WERI-Rb-1 (cell line): ENCODE data around the gene LAD1.

Experiments used
- DNase-seq: peaks from one replicate; pipeline ENCODE4 v3.0.0-alpha.2; 2020
- H3K27ac ChIP-seq: fragments of 250-450 bp; sonication (Bioruptor Pico); 2 replicates; pipeline ENCODE4 v1.5.1; 2020; ENCODE audit warnings: mild to moderate bottlenecking, moderate library complexity
- H3K27me3 ChIP-seq: fragments of 250-450 bp; sonication (Bioruptor Pico); 2 replicates; pipeline ENCODE4 v1.5.1; 2021; ENCODE audit warnings: mild to moderate bottlenecking, low read depth, moderate library complexity; ENCODE audit not compliant: insufficient read depth, severe bottlenecking
- H3K36me3 ChIP-seq: fragments of 250-450 bp; sonication (Bioruptor Pico); 2 replicates; pipeline ENCODE4 v1.5.1; 2020; ENCODE audit warnings: mild to moderate bottlenecking, moderate library complexity
- H3K4me3 ChIP-seq: 2 replicates; pipeline ENCODE4 v1.5.1; 2011; ENCODE audit warnings: low read depth, mild to moderate bottlenecking, control low read depth, low read length
- H3K9me3 ChIP-seq: fragments of 250-450 bp; sonication (Bioruptor Pico); 2 replicates; pipeline ENCODE4 v1.5.1; 2021; ENCODE audit warnings: mild to moderate bottlenecking, moderate library complexity; ENCODE audit not compliant: severe bottlenecking
- CTCF ChIP-seq: IDR thresholded peaks from 2 replicates; pipeline ENCODE4 v1.5.1; 2011; ENCODE audit warnings: low read depth, mild to moderate bottlenecking, control low read depth, inconsistent platforms, low read length

Gene LAD1

GRCh38 chr1:201406831-201407406 lies 7.8 kb upstream of the LAD1 start:
- no peak for DNase-seq
- Histone ChIP-seq H3K27me3 (no peaks in the 10 kb centered on the region), H3K36me3 (no peaks in the 10 kb centered on the region), H3K4me3 (no peak overlapping the region), H3K27ac (no peak overlapping the region), H3K9me3 (no peaks in the 10 kb centered on the region)
- TF ChIP-seq CTCF: no peak

- Histone ChIP-seq H3K27me3 (no peaks in the 10 kb centered on the region), H3K9me3 (no peaks in the 10 kb centered on the region), H3K36me3 (no peaks in the 10 kb centered on the region), H3K27ac (no peak overlapping the region), H3K4me3 (no peak overlapping the region)
- no peak for DNase-seq
- no peak for TF ChIP-seq CTCF
Measured at GRCh38 chr1:201405484-201405831, 6.3 kb upstream of the LAD1 start.

- TF ChIP-seq CTCF: no peak
- H3K9me3 ChIP-seq: no peaks in the 10 kb centered on the region
- DNase-seq: no peak
- H3K4me3 ChIP-seq: no peak overlapping the region
- H3K36me3 ChIP-seq: no peaks in the 10 kb centered on the region
- no peaks in the 10 kb centered on the region for H3K27me3 ChIP-seq
- H3K27ac ChIP-seq: no peak overlapping the region
Measured at GRCh38 chr1:201404722-201405483, 5.8 kb upstream of the LAD1 start.

GRCh38 chr1:201404055-201404454 lies 4.9 kb upstream of the LAD1 start:
- H3K27me3 ChIP-seq: no peaks in the 10 kb centered on the region
- H3K4me3 ChIP-seq: no peak overlapping the region
- no peaks in the 10 kb centered on the region for H3K36me3 ChIP-seq
- no peak overlapping the region for H3K27ac ChIP-seq
- H3K9me3 ChIP-seq: no peaks in the 10 kb centered on the region
- DNase-seq: no peak
- no peak for TF ChIP-seq CTCF

- no peaks in the 10 kb centered on the region for H3K27me3 ChIP-seq
Measured at GRCh38 chr1:201403359-201403758, 4.2 kb upstream of the LAD1 start.

More at GRCh38 chr1:201403359-201403758, 4.2 kb upstream of the LAD1 start:
- H3K27ac ChIP-seq: no peak overlapping the region
- no peak for DNase-seq
- TF ChIP-seq CTCF: no peak
- no peak overlapping the region for H3K4me3 ChIP-seq
- no peaks in the 10 kb centered on the region for H3K36me3 ChIP-seq
- no peaks in the 10 kb centered on the region for H3K9me3 ChIP-seq
